ENCODE measurements around the gene PCSK7.

DNA sequence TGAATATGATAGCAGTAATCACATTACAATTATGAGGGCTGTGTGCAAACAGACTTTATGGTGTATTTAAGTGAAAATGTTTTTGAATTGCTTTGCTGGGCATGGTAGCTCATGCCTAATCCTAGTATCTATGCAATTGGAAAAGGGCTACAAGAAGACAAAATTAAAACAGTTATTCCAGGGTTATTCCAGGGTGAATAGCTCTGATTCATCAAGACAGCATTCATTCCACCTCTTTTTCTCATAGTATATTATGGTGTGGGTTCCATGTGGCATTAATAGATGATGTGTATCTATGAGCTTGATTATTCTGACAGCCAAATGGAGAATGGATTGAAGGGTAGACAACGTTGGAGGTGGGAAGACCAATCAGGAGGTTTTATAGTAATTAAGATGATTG is 65.4 kb downstream of the PCSK7 start:
- TF ChIP-seq SP2 (tag by site-specific recombination; IDR thresholded peaks at IDR 0.05) (no peak), ZBTB7A (tag by site-specific recombination; IDR thresholded peaks at IDR 0.05; ENCODE audit: low read depth) (no peak), ZNF140 (tag by site-specific recombination; IDR thresholded peaks at IDR 0.05) (no peak), SALL2 (tag by site-specific recombination; IDR thresholded peaks at IDR 0.05; ENCODE audit: borderline replicate concordance) (no peak), ZBTB17 (tag by site-specific recombination; IDR thresholded peaks at IDR 0.05) (no peak), ZNF274 (IDR thresholded peaks at IDR 0.05; ENCODE audit: low read length) (no peak), ZNF274 (tag by site-specific recombination; IDR thresholded peaks at IDR 0.05; ENCODE audit: borderline replicate concordance) (no peak), ZNF585B (tag by site-specific recombination; IDR thresholded peaks at IDR 0.05) (no peak)

Data from HEK293 (cell line).